ENCODE results near the gene NHERF2.

DNA sequence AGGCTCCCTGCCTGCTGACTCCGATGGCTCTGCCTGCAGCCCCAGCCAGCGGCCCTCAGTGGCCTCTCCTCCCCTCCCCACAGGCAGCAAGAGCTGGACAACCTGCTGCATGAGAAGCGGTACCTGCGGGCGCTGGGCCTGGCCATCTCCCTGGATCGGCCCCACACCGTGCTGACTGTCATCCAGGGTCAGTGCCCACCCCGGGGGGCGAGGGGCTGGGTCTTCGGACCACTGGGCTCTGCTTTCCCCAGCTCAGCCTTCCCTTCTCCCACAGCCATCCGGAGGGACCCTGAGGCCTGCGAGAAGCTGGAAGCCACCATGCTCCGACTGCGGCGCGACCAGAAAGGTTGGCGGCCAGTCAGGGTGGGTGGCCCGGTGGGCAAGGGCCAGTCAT is 48.8 kb upstream of the NHERF2 start:
- TF ChIP-seq, protein P1, sequence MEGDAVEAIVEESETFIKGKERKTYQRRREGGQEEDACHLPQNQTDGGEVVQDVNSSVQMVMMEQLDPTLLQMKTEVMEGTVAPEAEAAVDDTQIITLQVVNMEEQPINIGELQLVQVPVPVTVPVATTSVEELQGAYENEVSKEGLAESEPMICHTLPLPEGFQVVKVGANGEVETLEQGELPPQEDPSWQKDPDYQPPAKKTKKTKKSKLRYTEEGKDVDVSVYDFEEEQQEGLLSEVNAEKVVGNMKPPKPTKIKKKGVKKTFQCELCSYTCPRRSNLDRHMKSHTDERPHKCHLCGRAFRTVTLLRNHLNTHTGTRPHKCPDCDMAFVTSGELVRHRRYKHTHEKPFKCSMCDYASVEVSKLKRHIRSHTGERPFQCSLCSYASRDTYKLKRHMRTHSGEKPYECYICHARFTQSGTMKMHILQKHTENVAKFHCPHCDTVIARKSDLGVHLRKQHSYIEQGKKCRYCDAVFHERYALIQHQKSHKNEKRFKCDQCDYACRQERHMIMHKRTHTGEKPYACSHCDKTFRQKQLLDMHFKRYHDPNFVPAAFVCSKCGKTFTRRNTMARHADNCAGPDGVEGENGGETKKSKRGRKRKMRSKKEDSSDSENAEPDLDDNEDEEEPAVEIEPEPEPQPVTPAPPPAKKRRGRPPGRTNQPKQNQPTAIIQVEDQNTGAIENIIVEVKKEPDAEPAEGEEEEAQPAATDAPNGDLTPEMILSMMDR (IDR thresholded peaks at IDR 0.05): no peak
- TF ChIP-seq EZH2 (IDR thresholded peaks at IDR 0.05) (no peak), EZH2phosphoT487 (IDR thresholded peaks at IDR 0.05) (no peak)
